HG02943 (cell line): ENCODE data around the gene ZNF335.

Experiments
- ATAC-seq: cut with Tn5 transposase; IDR thresholded peaks from one replicate; pipeline ENCODE4 v1.9.1; 2021; ENCODE audit warnings: mild to moderate bottlenecking, low read depth, moderate library complexity; ENCODE audit not compliant: unreplicated experiment

ZNF335 gene

GRCh38 chr20:45971675-45972499 is at the start of gene ZNF335:
ZNF335 (minus strand) TSS chr20:45972203; CDS start chr20:45971410, 793 bp downstream.
- ATAC-seq, result peak; percentile 84

- no peak for ATAC-seq
Measured at GRCh38 chr20:46020555-46020954, 48.6 kb upstream of the ZNF335 start.

- ATAC-seq, result no peak
Measured at GRCh38 chr20:46018611-46019010, 46.6 kb upstream of the ZNF335 start.

- ATAC-seq, result no peak
Measured at GRCh38 chr20:46018112-46018511, 46.1 kb upstream of the ZNF335 start.

GRCh38 chr20:46017272-46017671 is 45.3 kb upstream of the ZNF335 start:
- no peak for ATAC-seq

- no peak for ATAC-seq
Measured at GRCh38 chr20:46014517-46015396, 42.8 kb upstream of the ZNF335 start.

- ATAC-seq, result no peak
Measured at GRCh38 chr20:46013829-46014516, 42.0 kb upstream of the ZNF335 start.

- no peak for ATAC-seq
Measured at GRCh38 chr20:46013322-46013828, 41.4 kb upstream of the ZNF335 start.

- no peak for ATAC-seq
Measured at GRCh38 chr20:46012921-46013320, 40.9 kb upstream of the ZNF335 start.

- no peak for ATAC-seq
Measured at GRCh38 chr20:46011631-46012482, 39.9 kb upstream of the ZNF335 start.

GRCh38 chr20:46010491-46011391 is 38.7 kb upstream of the ZNF335 start:
- ATAC-seq, result no peak

GRCh38 chr20:46009816-46010215 is 37.8 kb upstream of the ZNF335 start:
- no peak for ATAC-seq

- no peak for ATAC-seq
Measured at GRCh38 chr20:46007671-46008070, 35.7 kb upstream of the ZNF335 start.

GRCh38 chr20:46006964-46007363 is 35.0 kb upstream of the ZNF335 start:
- ATAC-seq, result no peak

- ATAC-seq, result no peak
Measured at GRCh38 chr20:46006022-46006705, 34.2 kb upstream of the ZNF335 start.

GRCh38 chr20:46004889-46005473 is 33.0 kb upstream of the ZNF335 start:
- no peak for ATAC-seq

- no peak for ATAC-seq
Measured at GRCh38 chr20:46004187-46004586, 32.2 kb upstream of the ZNF335 start.

GRCh38 chr20:46002008-46002407 is 30.0 kb upstream of the ZNF335 start:
- no peak for ATAC-seq
